ENCODE results near the gene ZSWIM5. TPM values are rescaled to one million over a fixed set of nuclear protein-coding genes. Genes with fewer than 3 reads are reported as not detected.
"Not testable (repeated sequence)": the region's sequence is repeated elsewhere in the genome, so short reads cannot be mapped to it uniquely, and the experiment has no call there.

ZSWIM5 gene
- total RNA-seq, 2 experiments from 2014 or later: 1.7 to 1.9 TPM

GRCh38 chr1:45111239-45111638 lies 95.2 kb downstream of the ZSWIM5 start:
- ATAC-seq (ENCODE audit: low read depth): no peak
- no peak overlapping the region for H3K4me3 Mint-ChIP-seq
- POLR2A ChIA-PET: no interaction called here
- no peaks in the 10 kb centered on the region for H3K36me3 Mint-ChIP-seq
- H3K27me3 Mint-ChIP-seq: peaks cover 2% of the 10 kb centered on the region
- H3K9me3 Mint-ChIP-seq: no peaks in the 10 kb centered on the region
- DNase-seq: no peak
- H3K27ac Mint-ChIP-seq: no peak overlapping the region
- H3K4me1 Mint-ChIP-seq: peaks cover 3% of the 10 kb centered on the region

GRCh38 chr1:45107782-45108181 lies 98.6 kb downstream of the ZSWIM5 start:
- H3K27me3 Mint-ChIP-seq: peaks cover 2% of the 10 kb centered on the region
- no peaks in the 10 kb centered on the region for H3K36me3 Mint-ChIP-seq
- no peaks in the 10 kb centered on the region for H3K4me1 Mint-ChIP-seq
- no peak overlapping the region for H3K4me3 Mint-ChIP-seq
- no peaks in the 10 kb centered on the region for H3K9me3 Mint-ChIP-seq
- DNase-seq (no peak), ATAC-seq (ENCODE audit: low read depth) (no peak)
- POLR2A ChIA-PET: no interaction called here
- no peak overlapping the region for H3K27ac Mint-ChIP-seq

GRCh38 chr1:45106864-45107263 lies 99.5 kb downstream of the ZSWIM5 start:
- H3K4me1 Mint-ChIP-seq; DNase-seq; POLR2A ChIA-PET; H3K9me3 Mint-ChIP-seq; H3K27ac Mint-ChIP-seq; ATAC-seq (ENCODE audit: low read depth); H3K36me3 Mint-ChIP-seq; H3K27me3 Mint-ChIP-seq; H3K4me3 Mint-ChIP-seq: not testable (repeated sequence)

GRCh38 chr1:45106156-45106545 lies 100.3 kb downstream of the ZSWIM5 start:
- POLR2A ChIA-PET: not testable (repeated sequence)

GRCh38 chr1:45105486-45106155 lies 100.8 kb downstream of the ZSWIM5 start:
- ATAC-seq (ENCODE audit: low read depth); H3K4me1 Mint-ChIP-seq; DNase-seq; H3K4me3 Mint-ChIP-seq; H3K36me3 Mint-ChIP-seq; H3K9me3 Mint-ChIP-seq; H3K27ac Mint-ChIP-seq; POLR2A ChIA-PET: not testable (repeated sequence)
- peaks cover 11% of the 10 kb centered on the region for H3K27me3 Mint-ChIP-seq

More at GRCh38 chr1:45106156-45106545, 100.3 kb downstream of the ZSWIM5 start:
- not testable (repeated sequence) for DNase-seq; H3K36me3 Mint-ChIP-seq; ATAC-seq (ENCODE audit: low read depth); H3K9me3 Mint-ChIP-seq; H3K27me3 Mint-ChIP-seq; H3K27ac Mint-ChIP-seq; H3K4me1 Mint-ChIP-seq; H3K4me3 Mint-ChIP-seq

GRCh38 chr1:45103534-45103933 lies 102.9 kb downstream of the ZSWIM5 start:
- Mint-ChIP-seq H3K27me3 (peaks cover 24% of the 10 kb centered on the region), H3K4me3 (no peak overlapping the region), H3K36me3 (no peaks in the 10 kb centered on the region), H3K4me1 (no peaks in the 10 kb centered on the region), H3K9me3 (peaks cover 2% of the 10 kb centered on the region), H3K27ac (no peak overlapping the region)
- ATAC-seq (ENCODE audit: low read depth): no peak
- DNase-seq: no peak
- POLR2A ChIA-PET: interaction anchor here (0.6 kb wide), 1 partner anchor 92 kb away, joined by 6 read pairs; no protein-coding TSS in a partner anchor

- POLR2A ChIA-PET: no interaction called here
- H3K4me3 Mint-ChIP-seq: no peak overlapping the region
- peaks cover 24% of the 10 kb centered on the region for H3K27me3 Mint-ChIP-seq
- H3K4me1 Mint-ChIP-seq: no peaks in the 10 kb centered on the region
- H3K36me3 Mint-ChIP-seq: no peaks in the 10 kb centered on the region
- no peak for ATAC-seq (ENCODE audit: low read depth)
- DNase-seq: no peak
- H3K27ac Mint-ChIP-seq: no peak overlapping the region
- peaks cover 2% of the 10 kb centered on the region for H3K9me3 Mint-ChIP-seq
Measured at GRCh38 chr1:45101947-45102346, 104.5 kb downstream of the ZSWIM5 start.

- ATAC-seq (ENCODE audit: low read depth); DNase-seq; POLR2A ChIA-PET; H3K4me3 Mint-ChIP-seq; H3K4me1 Mint-ChIP-seq; H3K27ac Mint-ChIP-seq; H3K9me3 Mint-ChIP-seq; H3K36me3 Mint-ChIP-seq: not testable (repeated sequence)
- peaks cover 24% of the 10 kb centered on the region for H3K27me3 Mint-ChIP-seq
Measured at GRCh38 chr1:45101528-45101927, 104.9 kb downstream of the ZSWIM5 start.

GRCh38 chr1:45097944-45098343 lies 108.5 kb downstream of the ZSWIM5 start:
- no peaks in the 10 kb centered on the region for H3K4me1 Mint-ChIP-seq
- H3K4me3 Mint-ChIP-seq: no peak overlapping the region
- H3K9me3 Mint-ChIP-seq: peaks cover 2% of the 10 kb centered on the region
- no peak for ATAC-seq (ENCODE audit: low read depth)
- no peaks in the 10 kb centered on the region for H3K36me3 Mint-ChIP-seq
- POLR2A ChIA-PET: no interaction called here
- H3K27ac Mint-ChIP-seq: no peak overlapping the region
- peaks cover 24% of the 10 kb centered on the region for H3K27me3 Mint-ChIP-seq
- no peak for DNase-seq

GRCh38 chr1:45097079-45097478 lies 109.3 kb downstream of the ZSWIM5 start:
- no peaks in the 10 kb centered on the region for H3K4me1 Mint-ChIP-seq
- POLR2A ChIA-PET: no interaction called here
- DNase-seq (no peak), ATAC-seq (ENCODE audit: low read depth) (no peak)
- H3K27me3 Mint-ChIP-seq: peaks cover 22% of the 10 kb centered on the region
- no peaks in the 10 kb centered on the region for H3K36me3 Mint-ChIP-seq
- no peak overlapping the region for H3K27ac Mint-ChIP-seq
- no peak overlapping the region for H3K4me3 Mint-ChIP-seq
- H3K9me3 Mint-ChIP-seq: peaks cover under 1% of the 10 kb centered on the region

GRCh38 chr1:45095450-45095849 lies 111.0 kb downstream of the ZSWIM5 start:
- POLR2A ChIA-PET: no interaction called here
- Mint-ChIP-seq H3K9me3 (no peaks in the 10 kb centered on the region), H3K27ac (no peak overlapping the region), H3K4me1 (no peaks in the 10 kb centered on the region), H3K27me3 (peaks cover 15% of the 10 kb centered on the region), H3K36me3 (no peaks in the 10 kb centered on the region), H3K4me3 (no peak overlapping the region)
- ATAC-seq (ENCODE audit: low read depth): no peak
- DNase-seq: no peak

- POLR2A ChIA-PET; H3K36me3 Mint-ChIP-seq; H3K4me3 Mint-ChIP-seq; H3K27me3 Mint-ChIP-seq; H3K9me3 Mint-ChIP-seq; DNase-seq; H3K4me1 Mint-ChIP-seq; ATAC-seq (ENCODE audit: low read depth); H3K27ac Mint-ChIP-seq: not testable (repeated sequence)
Measured at GRCh38 chr1:45094371-45094770, 112.0 kb downstream of the ZSWIM5 start.

GRCh38 chr1:45093334-45093733 lies 113.1 kb downstream of the ZSWIM5 start:
- H3K4me3 Mint-ChIP-seq: no peak overlapping the region
- H3K36me3 Mint-ChIP-seq: no peaks in the 10 kb centered on the region
- ATAC-seq (ENCODE audit: low read depth): no peak
- H3K27ac Mint-ChIP-seq: no peak overlapping the region
- H3K4me1 Mint-ChIP-seq: no peaks in the 10 kb centered on the region
- POLR2A ChIA-PET: no interaction called here
- DNase-seq: no peak
- no peaks in the 10 kb centered on the region for H3K9me3 Mint-ChIP-seq
- peaks cover 2% of the 10 kb centered on the region for H3K27me3 Mint-ChIP-seq

GRCh38 chr1:45089711-45090110 lies 116.7 kb downstream of the ZSWIM5 start:
- ATAC-seq (ENCODE audit: low read depth) (no peak), DNase-seq (no peak)
- Mint-ChIP-seq H3K27me3 (peaks cover 2% of the 10 kb centered on the region), H3K36me3 (no peaks in the 10 kb centered on the region), H3K4me3 (no peak overlapping the region), H3K9me3 (no peaks in the 10 kb centered on the region), H3K27ac (no peak overlapping the region), H3K4me1 (no peaks in the 10 kb centered on the region)
- POLR2A ChIA-PET: no interaction called here

- Mint-ChIP-seq H3K4me3 (no peak overlapping the region), H3K36me3 (no peaks in the 10 kb centered on the region), H3K9me3 (no peaks in the 10 kb centered on the region), H3K27me3 (no peaks in the 10 kb centered on the region), H3K4me1 (peaks cover 1% of the 10 kb centered on the region), H3K27ac (no peak overlapping the region)
- POLR2A ChIA-PET: no interaction called here
- ATAC-seq (ENCODE audit: low read depth) (no peak), DNase-seq (no peak)
Measured at GRCh38 chr1:45084562-45084961, 121.8 kb downstream of the ZSWIM5 start.
